ENCODE results near the gene INKA2. TPM values are rescaled to one million over a fixed set of nuclear protein-coding genes. Genes with fewer than 3 reads are reported as not detected.

The INKA2 gene
- total and polyA plus RNA-seq, 10 of the 15 experiments (the other 5 are each of a cell fraction or from before 2014, with no cell fraction given): 0.38 to 5.1 (median 1.3) TPM; not detected in 1

DNA sequence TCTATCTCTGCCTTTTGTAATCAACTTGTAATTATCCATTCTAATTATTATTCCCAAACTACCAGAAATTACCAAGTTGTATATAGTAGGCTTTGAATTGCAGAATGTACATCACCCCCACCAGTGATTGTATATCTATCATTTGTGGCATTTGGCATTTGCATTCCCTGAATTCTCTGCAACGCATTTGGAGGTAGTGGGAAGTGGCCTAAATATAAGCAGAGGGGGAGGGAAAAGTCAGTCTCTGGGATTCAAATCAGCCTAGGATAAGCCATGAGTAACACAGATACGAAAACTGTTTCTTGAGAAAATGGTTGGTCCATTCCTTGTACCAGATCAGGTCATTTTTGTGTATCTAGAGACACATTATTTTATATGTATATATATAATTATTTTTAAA is 37.2 kb upstream of the INKA2 start (continued):
- no peak for TF ChIP-seq ZSCAN29 (IDR thresholded peaks at IDR 0.05)
- TF ChIP-seq, protein P1, sequence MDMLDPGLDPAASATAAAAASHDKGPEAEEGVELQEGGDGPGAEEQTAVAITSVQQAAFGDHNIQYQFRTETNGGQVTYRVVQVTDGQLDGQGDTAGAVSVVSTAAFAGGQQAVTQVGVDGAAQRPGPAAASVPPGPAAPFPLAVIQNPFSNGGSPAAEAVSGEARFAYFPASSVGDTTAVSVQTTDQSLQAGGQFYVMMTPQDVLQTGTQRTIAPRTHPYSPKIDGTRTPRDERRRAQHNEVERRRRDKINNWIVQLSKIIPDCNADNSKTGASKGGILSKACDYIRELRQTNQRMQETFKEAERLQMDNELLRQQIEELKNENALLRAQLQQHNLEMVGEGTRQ (IDR thresholded peaks at IDR 0.05; ENCODE audit: borderline replicate concordance, low read depth, low read length): no peak
- TF ChIP-seq HCFC1 (IDR thresholded peaks at IDR 0.05; ENCODE audit: low read length): no peak

DNA sequence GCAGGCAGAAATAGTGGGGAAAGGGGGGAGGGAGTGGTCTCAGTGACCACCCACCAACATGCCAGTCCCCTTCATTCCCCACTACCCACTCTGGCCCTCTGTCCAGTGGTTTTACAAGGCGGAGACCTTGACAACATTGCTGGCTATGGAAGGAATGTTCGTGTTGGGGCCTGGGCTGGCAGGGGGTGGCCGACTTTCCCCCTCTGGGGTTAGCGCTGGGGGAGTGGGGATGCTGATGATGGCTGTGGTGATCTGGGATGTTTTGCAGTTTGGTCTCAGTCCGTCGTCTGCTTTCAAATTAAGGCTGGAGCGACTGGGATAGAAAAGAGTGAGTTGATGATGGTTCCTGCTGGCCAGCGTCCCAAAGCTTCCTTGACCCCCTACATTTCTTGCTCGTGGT is 36.8 kb upstream of the INKA2 start:
- Histone ChIP-seq H3K4me2 (ENCODE audit: control insufficient read depth, insufficient read depth) (no peak overlapping the region), H4K20me1 (ENCODE audit: control insufficient read depth, insufficient read depth) (no peaks in the 10 kb centered on the region), H3K4me3 (no peak overlapping the region), H3K36me3 (ENCODE audit: control insufficient read depth in 2 of 2, insufficient read depth in 2 of 2, low read length in 1 of 2) (no peaks in the 10 kb centered on the region), H3K4me1 (ENCODE audit: control insufficient read depth, insufficient read depth, low read length) (no peaks in the 10 kb centered on the region), H3K27ac (ENCODE audit: control insufficient read depth, insufficient read depth) (no peak overlapping the region), H2AFZ (ENCODE audit: control insufficient read depth, low read depth, low read length) (no peak overlapping the region), H3K9me3 (replicated peaks; ENCODE audit: control insufficient read depth, insufficient read depth, low read length) (no peaks in the 10 kb centered on the region), H3K27me3 (replicated peaks in 1 of 2; ENCODE audit: control insufficient read depth in 2 of 2, insufficient read depth in 2 of 2, low read length in 1 of 2) (no peaks in the 10 kb centered on the region; a peak in 1 of 4 replicates), H3K9ac (ENCODE audit: control insufficient read depth, insufficient read depth, low read length) (no peak overlapping the region), H3K79me2 (ENCODE audit: control insufficient read depth, insufficient read depth, low read length) (no peaks in the 10 kb centered on the region)
- RAD21 ChIA-PET (ENCODE audit: unreplicated experiment): no interaction called here
- FAIRE-seq: no peak
- in situ Hi-C loops (cut with MboI) (no loop called here), intact Hi-C loops (cut with micrococcal nuclease; ENCODE audit: unreplicated experiment) (no loop called here)
- POLR2A ChIA-PET: no interaction called here
- CTCF ChIA-PET: no interaction called here
- SMC1A ChIA-PET (ENCODE audit: uncharacterized antibody, unreplicated experiment): interaction anchor here (0.6 kb wide), 1 partner anchor 17 kb away, joined by 3 read pairs; no protein-coding TSS in a partner anchor
- no peak for TF ChIP-seq SMAD5 (IDR thresholded peaks at IDR 0.05; ENCODE audit: low read depth)
- no peak for TF ChIP-seq ZNF384 (IDR thresholded peaks at IDR 0.05; ENCODE audit: borderline replicate concordance, low read depth, low read length)
- WGBS (ENCODE audit: insufficient coverage, insufficient replicate concordance, low lambda C conversion rate, missing lambda C conversion rate): 38% methylated on average over 9 of the region's 9 CpGs
- DNase-seq (ENCODE audit: low read depth, low spot score): no peak
- BruUV-seq (replicated peaks): no TSS peak
- ATAC-seq: no peak

DNA sequence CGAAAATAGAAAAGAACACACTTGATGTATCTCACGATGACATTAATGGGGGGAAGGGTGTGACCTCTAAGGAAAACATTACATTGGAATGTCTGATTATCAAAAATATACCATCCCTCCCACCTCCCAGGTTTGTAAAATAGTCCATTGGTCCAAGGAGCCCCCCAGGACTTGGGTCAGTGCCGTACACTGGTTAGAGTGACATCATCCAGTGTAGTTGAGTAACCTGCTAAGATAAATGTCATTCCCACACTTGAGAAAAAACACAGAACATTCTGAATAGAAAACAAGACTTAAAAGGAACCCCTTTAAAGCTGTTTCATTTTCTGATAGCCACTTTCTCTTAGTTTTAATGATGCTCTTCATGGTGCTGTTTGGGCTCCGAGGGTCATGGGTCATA is 31.7 kb upstream of the INKA2 start:
- no peaks in the 10 kb centered on the region for H4K20me1 ChIP-seq (ENCODE audit: control insufficient read depth, insufficient read depth)
- ChIA-PET RAD21 (ENCODE audit: unreplicated experiment) (no interaction called here), POLR2A (no interaction called here), CTCF (interaction anchor here (0.7 to 1.2 kb wide), 6 partner anchors 10 to 371 kb away, joined by 3 to 5 read pairs (median 3); no protein-coding TSS in a partner anchor), SMC1A (ENCODE audit: uncharacterized antibody, unreplicated experiment) (interaction anchor here (0.9 to 1.7 kb wide), 4 partner anchors 10 to 116 kb away, joined by 3 to 4 read pairs (median 4); no protein-coding TSS in a partner anchor)
- intact Hi-C loops (cut with micrococcal nuclease; ENCODE audit: unreplicated experiment): no loop called here
- TF ChIP-seq, protein P2, sequence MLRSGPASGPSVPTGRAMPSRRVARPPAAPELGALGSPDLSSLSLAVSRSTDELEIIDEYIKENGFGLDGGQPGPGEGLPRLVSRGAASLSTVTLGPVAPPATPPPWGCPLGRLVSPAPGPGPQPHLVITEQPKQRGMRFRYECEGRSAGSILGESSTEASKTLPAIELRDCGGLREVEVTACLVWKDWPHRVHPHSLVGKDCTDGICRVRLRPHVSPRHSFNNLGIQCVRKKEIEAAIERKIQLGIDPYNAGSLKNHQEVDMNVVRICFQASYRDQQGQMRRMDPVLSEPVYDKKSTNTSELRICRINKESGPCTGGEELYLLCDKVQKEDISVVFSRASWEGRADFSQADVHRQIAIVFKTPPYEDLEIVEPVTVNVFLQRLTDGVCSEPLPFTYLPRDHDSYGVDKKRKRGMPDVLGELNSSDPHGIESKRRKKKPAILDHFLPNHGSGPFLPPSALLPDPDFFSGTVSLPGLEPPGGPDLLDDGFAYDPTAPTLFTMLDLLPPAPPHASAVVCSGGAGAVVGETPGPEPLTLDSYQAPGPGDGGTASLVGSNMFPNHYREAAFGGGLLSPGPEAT (IDR thresholded peaks at IDR 0.05; ENCODE audit: low read depth): no peak
- TF ChIP-seq YBX1 (IDR thresholded peaks at IDR 0.05) (no peak), MTA3 (IDR thresholded peaks at IDR 0.05; ENCODE audit: borderline replicate concordance, low read length) (no peak), ETV6 (conservative IDR thresholded peaks at IDR 0.05 in 1 of 2, IDR thresholded peaks at IDR 0.05 in 1 of 2; ENCODE audit: borderline replicate concordance in 1 of 2, low read depth in 1 of 2) (no peak), MEF2A (IDR thresholded peaks at IDR 0.05; ENCODE audit: insufficient read depth, low read depth, low read length) (no peak), MEF2B (IDR thresholded peaks at IDR 0.05; ENCODE audit: partially characterized antibody, poor library complexity, severe bottlenecking) (no peak)
- TF ChIP-seq, protein P3, sequence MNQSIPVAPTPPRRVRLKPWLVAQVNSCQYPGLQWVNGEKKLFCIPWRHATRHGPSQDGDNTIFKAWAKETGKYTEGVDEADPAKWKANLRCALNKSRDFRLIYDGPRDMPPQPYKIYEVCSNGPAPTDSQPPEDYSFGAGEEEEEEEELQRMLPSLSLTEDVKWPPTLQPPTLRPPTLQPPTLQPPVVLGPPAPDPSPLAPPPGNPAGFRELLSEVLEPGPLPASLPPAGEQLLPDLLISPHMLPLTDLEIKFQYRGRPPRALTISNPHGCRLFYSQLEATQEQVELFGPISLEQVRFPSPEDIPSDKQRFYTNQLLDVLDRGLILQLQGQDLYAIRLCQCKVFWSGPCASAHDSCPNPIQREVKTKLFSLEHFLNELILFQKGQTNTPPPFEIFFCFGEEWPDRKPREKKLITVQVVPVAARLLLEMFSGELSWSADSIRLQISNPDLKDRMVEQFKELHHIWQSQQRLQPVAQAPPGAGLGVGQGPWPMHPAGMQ (IDR thresholded peaks at IDR 0.05; ENCODE audit: borderline replicate concordance): no peak
- H3K4me3 ChIP-seq: no peak overlapping the region
- DNase-seq (ENCODE audit: low read depth, low spot score) (no peak), ATAC-seq (no peak), FAIRE-seq (no peak)
- no peak overlapping the region for H3K4me2 ChIP-seq (ENCODE audit: control insufficient read depth, insufficient read depth)
- no peak overlapping the region for H2AFZ ChIP-seq (ENCODE audit: control insufficient read depth, low read depth, low read length)
- H3K79me2 ChIP-seq (ENCODE audit: control insufficient read depth, insufficient read depth, low read length): no peaks in the 10 kb centered on the region; the same call in 1 of the 2 replicates
- H3K4me1 ChIP-seq (ENCODE audit: control insufficient read depth, insufficient read depth, low read length): no peaks in the 10 kb centered on the region
- no TSS peak for BruUV-seq (replicated peaks)
- no peaks in the 10 kb centered on the region for H3K9me3 ChIP-seq (replicated peaks; ENCODE audit: control insufficient read depth, insufficient read depth, low read length)
- H3K36me3 ChIP-seq (ENCODE audit: control insufficient read depth in 2 of 2, insufficient read depth in 2 of 2, low read length in 1 of 2): peaks cover 0 to 11% of the 10 kb centered on the region in 2 experiments; a peak in 2 of 4 replicates
- 100% methylated on average over 4 of the region's 4 CpGs for WGBS (ENCODE audit: insufficient coverage, insufficient replicate concordance, low lambda C conversion rate, missing lambda C conversion rate)
- H3K9ac ChIP-seq (ENCODE audit: control insufficient read depth, insufficient read depth, low read length): no peak overlapping the region
- no peak overlapping the region for H3K27ac ChIP-seq (ENCODE audit: control insufficient read depth, insufficient read depth)
- in situ Hi-C loops (cut with MboI): no loop called here
- no peaks in the 10 kb centered on the region for H3K27me3 ChIP-seq (replicated peaks in 1 of 2; ENCODE audit: control insufficient read depth in 2 of 2, insufficient read depth in 2 of 2, low read length in 1 of 2)
